SK-N-DZ (cell line): ENCODE measurements around the gene METTL26. TPM values are rescaled to one million over a fixed set of nuclear protein-coding genes. Genes with fewer than 3 reads are reported as not detected.

ENCODE experiments used
- DNase-seq: peaks from one replicate; pipeline ENCODE4 v3.0.0-alpha.2; 2015; ENCODE audit warnings: low spot score
- polyA plus RNA-seq, 2 experiments: library from polyadenylated mRNA; depleted of rRNA; stranded (reverse); fragments of >200 nt; gene quantifications; 2 replicates each; pipeline ENCODE4 v1.2.3, GENCODE V29; 2014

METTL26 gene
- 188 and 252 TPM in 2 replicates for polyA plus RNA-seq (2014; cell fraction: cytosol; rRNA removed)
- polyA plus RNA-seq (2014; cell fraction: nucleus; rRNA removed) = 300 and 428 TPM in 2 replicates

DNA sequence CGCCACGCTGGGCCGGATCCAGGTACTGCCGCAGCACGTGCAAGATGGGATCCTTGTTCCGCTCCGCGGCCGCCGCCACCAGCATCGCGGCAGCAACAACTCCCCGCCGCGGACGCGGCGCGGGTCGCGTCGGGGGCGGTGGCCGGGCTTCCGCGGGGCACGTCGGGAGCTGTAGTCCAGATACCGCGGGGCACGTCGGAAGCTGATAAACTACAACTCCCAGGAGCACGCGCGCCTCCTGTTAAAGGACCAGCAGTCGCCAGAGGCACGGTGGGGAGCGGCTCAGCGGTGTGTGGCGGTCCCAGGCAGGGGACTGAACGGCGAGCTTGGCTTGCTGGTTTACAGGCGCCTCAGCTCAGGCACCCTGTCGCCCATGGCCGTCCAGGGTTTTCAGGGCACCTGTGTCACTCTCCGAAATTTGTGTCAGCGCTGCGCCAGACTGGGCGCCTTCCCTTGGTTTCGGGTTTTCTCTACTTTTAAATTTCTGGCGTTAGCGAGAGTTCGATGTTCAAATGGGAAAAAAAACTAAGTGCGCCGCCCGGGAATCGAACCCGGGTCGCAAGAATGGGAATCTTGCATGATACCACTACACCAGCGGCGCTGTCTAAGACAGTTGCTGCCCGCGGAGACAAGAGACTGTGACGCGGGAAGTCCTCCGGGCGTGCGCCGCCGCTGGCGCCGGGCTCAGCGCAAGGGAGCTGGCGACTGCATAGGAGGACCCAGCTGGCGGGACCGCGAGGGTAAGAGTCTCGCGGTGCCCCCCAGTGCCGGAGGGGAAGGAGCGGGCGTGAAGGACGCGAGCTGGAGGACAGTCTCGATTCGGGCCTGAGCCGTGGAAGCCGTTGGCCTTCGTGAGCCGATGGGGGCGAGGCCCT, at the start of gene METTL26:
Gene METTL26, minus strand, starts transcription at position 100 of the 875 bp plus-strand sequence. Its CDS starts 15 bp downstream, at position 85.
- peak; percentile 96 for DNase-seq

DNA sequence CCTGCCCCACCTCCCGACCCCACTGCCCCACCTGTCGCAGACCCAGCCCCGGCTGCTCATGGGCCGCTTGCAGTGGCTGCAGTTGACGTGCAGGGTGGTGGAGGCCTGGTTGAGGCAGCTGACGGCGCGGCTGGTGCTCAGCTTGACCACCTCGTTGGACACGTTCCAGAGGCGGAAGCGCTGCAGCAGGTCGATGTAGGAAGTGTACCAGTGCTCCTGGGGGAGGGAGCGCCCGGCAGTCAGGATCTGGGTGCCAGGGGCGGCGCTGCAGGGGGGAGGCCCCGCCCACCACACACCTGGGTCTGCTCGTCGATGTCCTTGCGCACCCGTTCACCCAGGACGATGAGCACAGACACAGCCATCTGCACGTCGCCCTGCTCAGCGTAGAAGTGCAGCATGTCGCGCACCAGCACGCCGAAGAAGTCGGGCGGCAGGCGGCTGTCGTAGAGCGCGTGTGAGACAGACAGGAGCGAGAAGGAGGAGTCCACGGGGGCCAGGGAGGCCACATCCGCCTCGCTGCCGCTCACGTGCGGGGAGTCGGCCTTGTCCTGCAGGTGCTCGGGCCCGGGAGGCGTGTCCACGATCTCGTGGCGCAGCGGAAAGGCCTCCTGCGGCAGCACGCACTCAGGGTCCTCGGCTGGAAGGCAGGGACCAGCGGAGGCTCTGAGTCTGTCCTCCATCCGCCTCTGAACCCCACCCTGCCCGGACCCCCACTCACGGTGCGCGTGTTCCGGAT, 49.0 kb upstream of the METTL26 start:
- DNase-seq = no peak

DNA sequence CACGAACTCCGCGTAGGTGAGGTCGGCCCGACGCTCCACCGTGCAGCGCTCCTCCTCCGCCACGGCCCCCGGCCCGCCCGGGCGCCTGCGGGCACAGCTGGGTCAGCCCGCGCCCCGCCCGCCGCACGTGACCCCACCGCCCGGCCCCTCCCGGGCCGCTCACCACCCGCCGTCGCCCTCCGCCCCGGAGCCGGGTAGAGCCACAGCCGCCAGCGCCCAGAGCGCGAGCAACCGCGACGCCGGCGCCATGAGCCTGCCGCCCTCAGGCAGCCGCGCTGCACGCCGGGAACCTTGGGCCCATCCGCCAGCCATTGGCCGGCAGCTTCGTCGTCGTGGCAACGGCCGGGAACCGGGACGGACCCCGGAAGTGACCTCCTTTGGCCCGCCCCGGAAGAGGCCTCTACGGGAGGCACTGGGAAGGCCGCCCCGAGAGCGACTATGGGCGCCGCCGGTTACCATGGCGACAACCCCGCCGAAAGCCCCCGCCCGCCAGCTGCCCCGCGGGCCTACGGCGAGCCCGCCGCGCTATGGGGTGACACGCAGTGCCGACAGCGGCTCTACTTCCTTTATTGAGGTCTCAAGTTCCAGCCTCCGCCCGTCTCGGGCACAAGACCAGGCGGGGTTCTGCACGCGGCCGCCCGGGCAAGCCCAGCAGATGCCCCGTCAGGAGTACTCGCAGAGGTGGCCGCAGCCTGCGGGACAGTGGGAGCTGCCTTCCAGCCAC, 48.1 kb upstream of the METTL26 start, which contains the start of gene JMJD8:
Gene JMJD8, minus strand, starts transcription at position 264 of the 724 bp plus-strand sequence. Its CDS starts 15 bp downstream, at position 249.
- peak; percentile 95 for DNase-seq

DNA sequence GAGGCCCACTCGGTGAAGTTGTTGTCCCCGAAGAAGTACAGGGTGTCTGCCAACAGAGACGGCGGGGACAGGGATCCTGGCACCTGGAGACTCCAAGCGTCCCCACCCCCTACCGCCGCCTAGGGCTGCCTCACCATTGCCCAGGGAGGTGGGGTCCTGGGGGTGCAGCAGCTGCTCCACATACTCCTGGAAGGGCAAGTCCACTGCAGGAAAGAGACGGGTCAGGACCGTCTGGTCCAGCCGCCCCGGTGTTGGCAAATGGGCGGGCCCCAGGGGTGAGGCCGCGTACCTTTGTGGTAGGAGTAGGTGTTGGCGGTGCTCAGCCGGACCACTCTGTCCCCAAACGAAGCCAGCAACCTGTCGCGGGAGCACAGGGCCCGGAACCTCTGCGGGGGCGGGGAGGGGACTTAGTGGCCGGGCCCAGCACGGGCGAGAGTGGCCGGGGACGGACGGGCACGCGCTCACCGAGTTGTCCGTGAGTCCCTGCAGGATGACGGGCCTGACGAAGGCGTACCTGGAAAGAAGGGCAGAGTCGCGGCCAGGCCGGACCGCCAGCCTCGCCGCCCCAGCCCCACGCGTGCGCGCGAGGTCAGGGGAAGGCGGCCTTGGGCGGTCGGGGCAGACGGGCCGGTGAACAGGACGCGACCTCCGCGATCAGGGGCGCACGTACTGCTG, 47.4 kb upstream of the METTL26 start:
- no peak for DNase-seq

DNA sequence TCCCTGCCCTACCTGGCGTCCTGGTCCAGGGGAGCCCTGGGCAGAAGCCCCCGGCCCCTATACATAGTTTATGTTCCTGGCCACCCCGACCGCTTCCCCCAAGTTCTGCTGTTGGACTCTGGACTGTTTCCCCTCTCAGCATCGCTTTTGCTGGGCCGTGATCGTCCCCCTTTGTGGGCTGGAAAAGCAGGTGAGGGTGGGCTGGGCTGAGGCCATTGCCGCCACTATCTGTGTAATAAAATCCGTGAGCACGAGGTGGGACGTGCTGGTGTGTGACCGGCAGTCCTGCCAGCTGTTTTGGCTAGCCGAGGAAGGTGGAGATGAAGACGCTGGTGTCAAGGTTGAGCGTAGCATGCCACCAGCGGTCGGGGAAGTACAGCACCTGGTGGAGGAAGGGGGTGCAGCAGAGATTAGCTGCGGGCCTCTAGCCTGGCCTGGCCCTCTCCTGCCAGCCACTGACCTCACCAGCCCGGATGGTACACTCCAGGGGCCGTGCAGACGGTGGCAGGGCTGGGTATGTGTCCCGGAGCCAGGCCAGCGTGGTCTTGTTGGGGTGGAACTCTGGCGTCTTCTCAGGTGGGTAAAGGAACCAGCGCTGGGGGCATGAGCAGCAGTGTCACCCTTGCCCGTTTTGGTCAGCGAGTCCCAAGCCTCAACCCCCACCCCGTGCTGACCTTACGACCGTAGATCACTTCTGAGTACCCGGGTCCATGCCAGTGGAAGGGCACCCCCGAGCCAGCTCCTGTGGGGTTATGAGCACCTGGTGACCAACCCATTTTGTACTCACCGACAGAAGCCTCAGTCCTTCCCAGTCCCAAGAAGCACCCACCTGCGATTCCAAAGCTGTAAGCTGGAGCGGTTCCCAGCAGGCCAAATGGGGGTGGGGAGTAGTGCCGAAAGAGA, 46.6 kb upstream of the METTL26 start:
- DNase-seq = no peak

DNA sequence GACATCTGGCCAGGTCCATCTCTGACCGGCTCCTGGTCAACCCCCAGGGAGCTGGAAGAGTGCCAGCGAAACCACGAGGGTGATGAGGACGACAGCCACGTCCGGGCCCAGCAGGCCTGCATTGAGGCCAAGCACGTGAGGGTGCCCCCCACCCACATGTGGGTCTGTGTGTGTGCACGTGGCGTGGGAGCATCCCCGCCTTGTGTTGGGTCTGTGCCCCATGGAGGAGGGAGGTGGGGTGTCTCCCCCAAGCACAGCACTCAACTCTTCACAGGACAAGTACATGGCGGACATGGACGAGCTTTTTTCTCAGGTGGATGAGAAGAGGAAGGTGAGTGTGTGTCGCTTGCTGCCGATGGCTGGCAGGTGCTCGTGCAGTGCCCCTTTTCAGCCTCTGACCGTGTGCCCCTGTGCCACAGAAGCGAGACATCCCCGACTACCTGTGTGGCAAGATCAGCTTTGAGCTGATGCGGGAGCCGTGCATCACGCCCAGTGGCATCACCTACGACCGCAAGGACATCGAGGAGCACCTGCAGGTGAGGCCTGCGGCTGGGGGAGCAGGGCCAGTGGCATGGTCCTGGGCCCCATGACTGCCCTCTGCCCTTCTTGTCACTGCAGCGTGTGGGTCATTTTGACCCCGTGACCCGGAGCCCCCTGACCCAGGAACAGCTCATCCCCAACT, 45.8 kb upstream of the METTL26 start:
- no peak for DNase-seq

DNA sequence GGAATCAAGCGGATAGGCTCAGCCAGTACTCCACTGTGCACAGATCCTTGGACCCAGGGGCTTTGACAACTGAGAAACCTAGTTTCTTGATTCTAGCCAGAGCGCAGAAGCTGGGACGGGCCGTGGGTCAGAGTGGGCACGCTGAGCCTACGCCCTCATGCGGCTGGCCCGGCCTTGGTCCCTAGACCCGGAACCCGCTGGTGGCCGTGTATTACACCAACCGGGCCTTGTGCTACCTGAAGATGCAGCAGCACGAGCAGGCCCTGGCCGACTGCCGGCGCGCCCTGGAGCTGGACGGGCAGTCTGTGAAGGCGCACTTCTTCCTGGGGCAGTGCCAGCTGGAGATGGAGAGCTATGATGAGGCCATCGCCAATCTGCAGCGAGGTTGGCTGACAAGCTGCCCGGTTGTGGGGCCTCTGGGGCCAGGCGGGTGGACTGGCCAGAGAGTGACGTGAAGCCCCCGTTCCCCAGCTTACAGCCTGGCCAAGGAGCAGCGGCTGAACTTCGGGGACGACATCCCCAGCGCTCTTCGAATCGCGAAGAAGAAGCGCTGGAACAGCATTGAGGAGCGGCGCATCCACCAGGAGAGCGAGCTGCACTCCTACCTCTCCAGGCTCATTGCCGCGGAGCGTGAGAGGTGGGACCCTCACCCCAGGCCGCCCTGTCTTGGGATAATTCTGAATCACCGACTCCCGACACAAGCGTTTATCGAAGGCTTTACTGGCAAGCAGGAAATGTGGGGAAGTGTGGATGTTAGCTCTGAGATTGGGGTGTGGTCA, 45.1 kb upstream of the METTL26 start:
- DNase-seq = no peak

DNA sequence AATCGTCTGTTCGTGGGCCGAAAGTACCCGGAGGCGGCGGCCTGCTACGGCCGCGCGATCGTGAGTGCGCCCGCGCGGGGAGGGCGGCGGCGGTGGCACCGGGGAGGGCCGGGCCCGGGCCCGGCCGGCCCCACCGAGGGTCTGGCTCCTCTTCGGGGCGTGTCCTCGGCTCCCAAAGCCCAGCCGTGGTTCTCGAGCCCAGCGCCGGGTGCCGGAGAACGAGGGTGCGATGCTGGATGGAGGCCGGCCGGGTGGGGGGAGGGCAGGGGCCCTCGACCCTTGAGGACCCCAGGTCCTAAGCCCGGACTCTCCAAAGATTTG, 44.5 kb upstream of the METTL26 start:
- DNase-seq = no peak

DNA sequence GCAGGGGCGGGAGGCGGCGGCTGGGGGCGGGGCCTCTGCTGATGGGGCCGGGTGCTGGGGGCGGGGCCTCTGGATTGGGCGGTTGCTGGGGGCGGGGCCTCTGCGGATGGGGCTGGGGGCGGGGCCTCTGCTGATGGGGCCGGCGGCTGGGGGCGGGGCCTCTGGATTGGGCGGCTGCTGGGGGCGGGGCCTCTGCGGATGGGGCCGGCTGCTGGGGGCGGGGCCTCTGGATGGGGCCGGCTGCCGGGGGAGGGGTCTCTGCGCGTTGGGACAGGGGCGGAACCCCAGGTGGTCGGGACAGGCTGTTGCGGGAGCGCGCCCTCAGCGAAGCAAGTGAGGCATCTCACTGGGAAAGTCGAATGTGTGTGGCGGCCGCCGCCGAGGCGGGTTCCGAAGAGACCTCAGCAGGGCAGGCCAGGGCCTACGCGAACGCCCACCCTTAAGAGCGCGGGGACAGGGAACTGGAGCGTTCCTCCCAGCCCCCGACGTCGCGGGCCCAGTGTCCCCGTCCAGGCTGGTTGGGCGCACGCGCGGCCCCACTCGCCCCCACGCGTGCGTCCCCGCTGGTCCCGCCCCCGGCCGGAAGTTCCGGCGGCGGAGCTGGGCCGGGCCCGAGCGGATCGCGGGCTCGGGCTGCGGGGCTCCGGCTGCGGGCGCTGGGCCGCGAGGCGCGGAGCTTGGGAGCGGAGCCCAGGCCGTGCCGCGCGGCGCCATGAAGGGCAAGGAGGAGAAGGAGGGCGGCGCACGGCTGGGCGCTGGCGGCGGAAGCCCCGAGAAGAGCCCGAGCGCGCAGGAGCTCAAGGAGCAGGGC, 43.9 kb upstream of the METTL26 start, which contains the start of gene STUB1:
Gene STUB1, plus strand, starts transcription at position 597 of the 811 bp plus-strand sequence. Its CDS starts 116 bp downstream, at position 713.
- peak; percentile 88 for DNase-seq

DNA sequence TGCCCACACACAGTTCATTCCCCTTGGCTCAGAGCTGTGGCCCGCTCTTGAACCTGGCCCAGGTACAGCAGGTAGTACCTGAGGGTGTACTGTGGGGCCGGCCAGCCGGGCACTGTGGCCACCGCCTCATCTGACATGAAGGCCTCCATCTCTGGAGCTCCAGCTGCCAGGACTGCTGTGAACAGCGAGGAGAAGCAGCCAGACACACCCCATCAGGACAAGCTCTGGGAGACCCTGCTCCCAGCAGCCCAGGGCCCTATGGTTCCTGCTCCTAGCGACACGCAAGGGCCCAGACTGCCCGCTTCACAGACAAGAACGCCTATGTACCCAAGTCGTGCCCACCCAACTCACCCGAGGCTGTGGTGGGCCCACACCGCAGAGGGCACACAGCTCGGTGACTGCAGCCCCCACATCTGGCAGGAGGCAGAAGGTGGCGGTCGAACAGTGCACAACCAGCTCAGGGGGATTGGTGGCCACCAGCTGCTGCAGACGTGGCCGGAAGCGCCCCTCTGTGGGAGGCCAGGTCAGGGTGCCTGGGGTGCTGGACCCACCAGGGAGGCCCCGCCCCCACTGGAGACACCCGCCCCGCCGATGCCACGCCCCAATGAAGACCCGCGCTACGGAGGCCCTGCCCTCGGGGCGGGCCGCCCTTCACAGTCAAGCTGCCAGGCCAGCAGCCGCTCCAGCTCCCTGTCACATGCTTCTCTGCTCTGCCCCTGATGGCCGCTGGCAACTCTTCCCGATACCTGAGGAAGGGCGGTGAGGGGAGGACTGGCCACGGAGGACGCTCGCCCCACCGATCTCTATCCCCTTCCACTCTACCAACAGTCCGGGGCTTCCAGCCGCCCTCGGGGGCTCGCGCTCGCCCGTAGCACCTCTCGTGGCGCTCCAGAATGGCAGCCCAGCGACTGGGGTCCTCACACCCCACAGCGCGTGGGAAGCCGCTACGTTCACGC, 43.0 kb upstream of the METTL26 start:
- DNase-seq = peak; percentile 88

DNA sequence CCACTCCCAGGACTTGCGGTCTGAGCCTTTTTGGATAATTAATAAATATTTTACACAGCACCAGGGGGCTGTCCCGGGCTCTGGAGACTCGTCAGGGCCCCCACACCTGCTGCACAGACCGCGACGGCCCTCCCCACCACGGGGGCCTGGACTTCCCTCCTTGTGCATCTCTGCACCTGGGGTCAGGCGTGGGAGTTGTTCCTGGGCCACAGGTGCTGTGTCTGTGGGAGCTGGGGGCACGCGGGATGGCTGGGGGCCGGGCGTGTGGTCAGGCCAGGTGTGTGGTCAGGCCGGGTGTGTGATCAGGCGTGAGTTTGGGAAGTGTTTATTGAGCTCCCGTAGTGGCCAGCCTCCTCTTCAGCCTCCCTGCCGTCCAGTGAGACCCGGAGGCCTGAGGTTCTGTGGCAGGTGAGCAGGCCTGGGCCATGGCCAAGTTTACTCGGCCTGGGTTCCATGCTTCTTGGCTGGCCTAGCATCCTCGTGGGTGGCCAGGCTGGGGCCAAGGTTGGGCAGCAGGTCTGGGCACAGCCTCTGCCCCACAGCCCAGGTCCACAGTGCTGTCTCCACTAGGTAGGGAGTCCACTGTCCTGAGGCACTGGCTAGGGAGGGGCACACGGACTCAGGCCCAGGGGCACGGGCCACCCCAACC, 42.2 kb upstream of the METTL26 start:
- DNase-seq = no peak

DNA sequence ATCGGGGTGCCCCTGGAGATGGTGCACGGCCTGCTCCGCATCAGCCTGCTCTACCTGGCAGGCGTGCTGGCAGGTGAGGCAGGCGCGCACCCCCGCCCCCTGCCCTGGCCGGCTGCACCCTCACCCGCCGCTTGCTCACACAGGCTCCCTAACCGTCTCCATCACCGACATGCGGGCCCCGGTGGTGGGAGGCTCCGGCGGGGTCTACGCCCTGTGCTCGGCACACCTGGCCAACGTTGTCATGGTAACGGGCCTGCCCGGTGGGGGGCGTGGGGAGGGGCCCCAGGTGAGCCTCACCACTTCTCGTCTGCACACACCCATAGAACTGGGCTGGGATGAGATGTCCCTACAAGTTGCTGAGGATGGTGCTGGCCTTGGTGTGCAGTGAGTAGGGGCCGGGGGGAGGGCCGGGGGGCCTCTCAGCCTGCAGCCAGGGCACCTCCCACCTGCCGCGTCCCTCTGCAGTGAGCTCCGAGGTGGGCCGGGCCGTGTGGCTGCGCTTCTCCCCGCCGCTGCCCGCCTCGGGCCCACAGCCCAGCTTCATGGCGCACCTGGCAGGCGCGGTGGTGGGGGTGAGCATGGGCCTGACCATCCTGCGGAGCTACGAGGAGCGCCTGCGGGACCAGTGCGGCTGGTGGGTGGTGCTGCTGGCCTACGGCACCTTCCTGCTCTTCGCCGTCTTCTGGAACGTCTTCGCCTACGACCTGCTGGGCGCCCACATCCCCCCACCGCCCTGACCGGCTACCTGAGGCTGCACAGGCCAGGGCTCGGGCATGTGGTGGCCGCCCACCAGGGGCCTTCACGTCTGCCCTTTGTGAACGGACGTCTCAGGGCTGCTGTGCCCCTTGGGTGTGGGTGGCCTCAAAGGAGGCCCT, 41.4 kb upstream of the METTL26 start:
- no peak for DNase-seq

DNA sequence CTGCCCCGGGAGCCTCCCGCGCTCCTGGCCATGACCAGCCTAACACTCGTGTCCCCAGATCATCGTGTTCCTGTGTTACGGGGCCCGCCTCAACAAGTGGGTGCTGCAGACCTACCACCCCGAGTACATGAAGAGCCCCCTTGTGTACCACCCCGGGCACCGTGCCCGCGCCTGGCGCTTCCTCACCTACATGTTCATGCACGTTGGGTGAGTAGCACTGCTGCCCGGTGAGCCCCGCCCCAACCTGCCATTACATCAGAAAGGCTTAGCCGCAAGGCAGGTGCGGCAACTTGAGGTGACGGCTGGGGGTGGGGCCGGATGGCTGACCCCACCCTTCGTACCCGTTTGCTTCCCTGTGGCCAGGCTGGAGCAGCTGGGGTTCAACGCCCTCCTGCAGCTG, 40.8 kb upstream of the METTL26 start:
- DNase-seq = no peak

DNA sequence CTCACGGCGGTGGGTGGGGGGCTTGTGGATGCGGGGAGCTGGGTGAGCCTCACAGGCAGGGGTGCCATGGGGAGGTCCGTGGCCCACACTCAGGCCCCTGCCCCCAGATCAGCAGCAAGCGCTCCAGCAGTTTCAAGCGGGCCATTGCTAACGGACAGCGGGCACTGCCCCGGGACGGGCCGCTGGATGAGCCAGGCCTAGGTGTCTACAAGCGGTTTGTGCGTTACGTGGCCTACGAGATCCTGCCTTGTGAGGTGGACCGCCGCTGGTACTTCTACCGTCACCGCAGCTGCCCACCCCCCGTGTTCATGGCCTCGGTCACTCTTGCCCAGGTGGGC, 40.4 kb upstream of the METTL26 start:
- DNase-seq = no peak

DNA sequence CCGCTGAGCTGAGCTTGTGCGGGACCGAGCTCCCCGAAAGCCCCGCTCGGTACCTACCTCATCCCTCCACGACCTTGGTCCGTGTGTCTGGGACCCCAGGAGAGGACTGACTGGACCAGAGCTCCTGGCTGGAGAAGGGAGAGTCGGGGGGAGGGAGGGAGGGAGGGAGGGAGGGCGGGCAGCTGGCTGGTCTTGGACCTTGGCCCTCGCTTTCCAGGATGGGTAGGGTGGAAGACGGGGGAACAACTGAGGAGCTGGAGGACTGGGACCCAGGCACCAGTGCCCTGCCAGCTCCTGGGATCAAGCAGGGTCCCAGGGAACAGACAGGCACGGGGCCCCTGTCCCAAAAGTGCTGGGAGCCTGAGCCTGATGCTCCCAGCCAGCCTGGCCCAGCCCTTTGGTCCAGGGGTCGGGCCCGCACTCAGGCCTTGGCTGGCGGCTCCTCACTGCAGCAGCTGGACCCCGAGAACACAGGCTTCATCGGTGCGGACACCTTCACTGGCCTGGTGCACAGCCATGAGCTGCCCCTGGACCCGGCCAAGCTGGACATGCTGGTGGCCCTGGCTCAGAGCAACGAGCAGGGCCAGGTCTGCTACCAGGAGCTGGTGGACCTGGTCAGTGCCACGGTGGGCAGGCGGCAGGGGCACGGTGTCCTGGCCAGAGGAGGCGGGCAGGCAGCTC, 39.9 kb upstream of the METTL26 start:
- DNase-seq = no peak
